H9 (cell line): Measurements from ENCODE around the gene DIO1. TPM values are rescaled to one million over a fixed set of nuclear protein-coding genes. Genes with fewer than 3 reads are reported as not detected.

Source experiments
- DNase-seq: peaks from one replicate; pipeline ENCODE4 v3.0.0-alpha.2; 2017
- H2AFZ ChIP-seq: one replicate; pipeline ENCODE4 v1.6.1; 2013; ENCODE audit warnings: mild to moderate bottlenecking, low read length, control low read depth, moderate library complexity
- H2AK5ac ChIP-seq: 2 replicates; pipeline ENCODE4 v1.6.1; 2013; ENCODE audit warnings: low read length, control low read depth, mixed read lengths; ENCODE audit not compliant: insufficient read length
- H2BK120ac ChIP-seq: one replicate; pipeline ENCODE4 v1.6.1; 2013; ENCODE audit warnings: low read depth, mild to moderate bottlenecking, low read length, control low read depth, inconsistent platforms; ENCODE audit not compliant: poor library complexity, severe bottlenecking
- H2BK12ac ChIP-seq: 2 replicates; pipeline ENCODE4 v1.6.1; 2013; ENCODE audit warnings: low read length, control low read depth, mixed read lengths, low read depth; ENCODE audit not compliant: insufficient read length
- H2BK15ac ChIP-seq: 2 replicates; pipeline ENCODE4 v1.6.1; 2013; ENCODE audit warnings: low read depth, low read length, control low read depth
- H2BK20ac ChIP-seq: one replicate; pipeline ENCODE4 v1.6.1; 2013; ENCODE audit warnings: low read depth, mild to moderate bottlenecking, low read length, control low read depth, inconsistent platforms; ENCODE audit not compliant: poor library complexity, severe bottlenecking
- H2BK5ac ChIP-seq: 2 replicates; pipeline ENCODE4 v1.6.1; 2013; ENCODE audit warnings: low read length, control low read depth, mixed read lengths; ENCODE audit not compliant: insufficient read length
- H3K14ac ChIP-seq: 2 replicates; pipeline ENCODE4 v1.6.1; 2013; ENCODE audit warnings: low read length, control low read depth; ENCODE audit not compliant: insufficient read depth
- H3K18ac ChIP-seq: 2 replicates; pipeline ENCODE4 v1.6.1; 2013; ENCODE audit warnings: low read depth, mild to moderate bottlenecking, mixed read lengths, low read length, control low read depth; ENCODE audit not compliant: insufficient read length
- H3K23ac ChIP-seq: 2 replicates; pipeline ENCODE4 v1.6.1; 2013; ENCODE audit warnings: low read length, control low read depth, mixed read lengths, low read depth; ENCODE audit not compliant: insufficient read length
- H3K23me2 ChIP-seq: 2 replicates; pipeline ENCODE4 v1.6.1; 2013; ENCODE audit warnings: low read depth, mild to moderate bottlenecking, mixed read lengths, low read length, control low read depth; ENCODE audit not compliant: insufficient read length, poor library complexity, severe bottlenecking
- H3K27ac ChIP-seq: 2 replicates; pipeline ENCODE4 v1.5.1; 2013; ENCODE audit warnings: low read length, control low read depth, mixed read lengths, low read depth; ENCODE audit not compliant: insufficient read length
- H3K27me3 ChIP-seq: 2 replicates; pipeline ENCODE4 v1.6.1; 2013; ENCODE audit warnings: low read length, control low read depth, inconsistent platforms; ENCODE audit not compliant: insufficient read depth
- H3K4ac ChIP-seq: 2 replicates; pipeline ENCODE4 v1.6.1; 2013; ENCODE audit warnings: low read depth, mild to moderate bottlenecking, control low read depth, inconsistent platforms, low read length, moderate library complexity
- H3K4me1 ChIP-seq: 2 replicates; pipeline ENCODE4 v1.6.1; 2013; ENCODE audit warnings: low read length, control low read depth, inconsistent platforms; ENCODE audit not compliant: insufficient read depth
- H3K4me2 ChIP-seq: 2 replicates; pipeline ENCODE4 v1.6.1; 2013; ENCODE audit warnings: low read length, control low read depth, mixed read lengths; ENCODE audit not compliant: insufficient read length, insufficient read depth
- H3K56ac ChIP-seq: 2 replicates; pipeline ENCODE4 v1.6.1; 2013; ENCODE audit warnings: low read depth, mild to moderate bottlenecking, mixed read lengths, low read length, control low read depth; ENCODE audit not compliant: insufficient read length
- H3K79me1 ChIP-seq: 2 replicates; pipeline ENCODE4 v1.6.1; 2013; ENCODE audit warnings: low read depth, mild to moderate bottlenecking, moderate library complexity, low read length, control low read depth, inconsistent platforms; ENCODE audit not compliant: insufficient read depth, poor library complexity, severe bottlenecking
- H3K79me2 ChIP-seq: 2 replicates; pipeline ENCODE4 v1.6.1; 2013; ENCODE audit warnings: low read length, control low read depth, inconsistent platforms; ENCODE audit not compliant: insufficient read depth
- H3K9ac ChIP-seq: 2 replicates; pipeline ENCODE4 v1.6.1; 2013; ENCODE audit warnings: low read length, control low read depth, mixed read lengths; ENCODE audit not compliant: insufficient read length; ENCODE audit errors: extremely low read depth
- H3K9me3 ChIP-seq: one replicate; pipeline ENCODE4 v1.6.1; 2013; ENCODE audit warnings: low read depth, low read length, inconsistent platforms; ENCODE audit not compliant: control insufficient read depth
- H3T11ph ChIP-seq: one replicate; pipeline ENCODE4 v1.6.1; 2013; ENCODE audit warnings: mild to moderate bottlenecking, low read length, control low read depth, inconsistent platforms
- H4K20me1 ChIP-seq: one replicate; pipeline ENCODE4 v1.6.1; 2013; ENCODE audit not compliant: control insufficient read depth, insufficient read length, insufficient read depth
- H4K5ac ChIP-seq: 2 replicates; pipeline ENCODE4 v1.6.1; 2013; ENCODE audit warnings: low read depth, mild to moderate bottlenecking, mixed read lengths, low read length, control low read depth; ENCODE audit not compliant: insufficient read length
- H4K8ac ChIP-seq: replicated peaks from 2 replicates; pipeline ENCODE4 v1.6.1; 2013; ENCODE audit warnings: low read length, control low read depth, mixed read lengths, low read depth; ENCODE audit not compliant: insufficient read length
- H4K91ac ChIP-seq: 2 replicates; pipeline ENCODE4 v1.6.1; 2013; ENCODE audit warnings: low read depth, mild to moderate bottlenecking, moderate library complexity, mixed read lengths, low read length, control low read depth; ENCODE audit not compliant: insufficient read length
- H3K27ac Mint-ChIP-seq, 3 experiments: 2 replicates in 2 of 3; 3 replicates in 1 of 3; pipeline ENCODE4 v1.8.0; 2020 to 2021; ENCODE audit warnings: mixed read lengths in 3 of 3, mild to moderate bottlenecking in 1 of 3, moderate library complexity in 1 of 3
- H3K27me3 Mint-ChIP-seq: 2 replicates; pipeline ENCODE4 v1.8.0; 2021; ENCODE audit warnings: low read depth, mild to moderate bottlenecking, moderate library complexity, mixed read lengths
- H3K36me3 Mint-ChIP-seq, 3 experiments: 2 replicates in 2 of 3; 3 replicates in 1 of 3; pipeline ENCODE4 v1.8.0; 2020 to 2021; ENCODE audit warnings: low read depth in 3 of 3, mixed read lengths in 3 of 3; ENCODE audit not compliant: insufficient read depth in 1 of 3
- H3K4me1 Mint-ChIP-seq, 2 experiments: 2 replicates each; pipeline ENCODE4 v1.8.0; 2020; ENCODE audit warnings: mixed read lengths in 2 of 2
- H3K4me3 Mint-ChIP-seq, 2 experiments: 2 replicates in 1 of 2; 3 replicates in 1 of 2; pipeline ENCODE4 v1.8.0; 2020 to 2021; ENCODE audit warnings: mild to moderate bottlenecking in 2 of 2, mixed read lengths in 2 of 2, moderate library complexity in 1 of 2
- H3K9me3 Mint-ChIP-seq, 2 experiments: 2 replicates in 1 of 2; 3 replicates in 1 of 2; pipeline ENCODE4 v1.8.0; 2020; ENCODE audit warnings: mild to moderate bottlenecking in 2 of 2, mixed read lengths in 2 of 2, moderate library complexity in 1 of 2
- CTCF ChIP-seq: fragments of 200-600 bp; sonication (generic); conservative IDR thresholded peaks from 3 replicates; pipeline ENCODE4 v1.8.0; 2021; ENCODE audit warnings: antibody characterized with exemption, mild to moderate bottlenecking
- WGBS: extraction: QIAGEN DNeasy Blood & Tissue Kit; methylation state at CpG from one replicate; pipeline ENCODE4 v1.1.7; 2013; ENCODE audit warnings: missing lambda C conversion rate, low lambda C conversion rate, mixed read lengths; ENCODE audit not compliant: insufficient read length; ENCODE audit errors: extremely low coverage; 5-methylcytosine and 5-hydroxymethylcytosine counted together
- total RNA-seq: library from RNA; stranded (reverse); gene quantifications from 2 replicates; pipeline ENCODE4 v1.2.1, GENCODE V29; 2021

Gene DIO1
- total RNA-seq, 1 experiment from 2014 or later, result not detected

DNA sequence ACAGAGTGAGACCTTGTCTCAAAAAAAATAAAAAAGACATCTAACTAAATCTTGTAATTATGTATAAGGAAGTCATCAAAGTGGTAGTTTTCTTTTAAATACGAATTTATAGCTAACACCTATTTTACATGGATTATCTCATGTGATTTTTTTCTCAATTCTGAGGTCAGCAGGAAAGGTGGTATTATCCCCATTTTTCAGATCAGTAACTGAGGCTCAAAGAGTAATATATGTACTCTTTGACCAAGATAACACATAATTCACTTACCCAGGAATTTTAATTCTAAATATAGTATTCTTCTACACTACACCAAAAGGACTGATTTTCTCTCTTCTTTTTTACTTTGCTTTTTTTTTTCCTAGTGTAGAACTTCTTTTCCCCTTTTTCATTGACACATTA, 42.4 kb downstream of the DIO1 start:
- H3K27ac Mint-ChIP-seq, result no peak overlapping the region
- no peak overlapping the region for H2BK15ac ChIP-seq
- H3K14ac ChIP-seq, result no peak overlapping the region
- no peak for TF ChIP-seq CTCF
- H3K23me2 ChIP-seq, result no peaks in the 10 kb centered on the region
- H3K4ac ChIP-seq, result no peak overlapping the region
- no peaks in the 10 kb centered on the region for H3K4me1 Mint-ChIP-seq
- H3K27ac ChIP-seq, result no peak overlapping the region
- H3K4me3 Mint-ChIP-seq, result no peak overlapping the region
- H2BK12ac ChIP-seq, result no peak overlapping the region
- DNase-seq, result no peak
- no peaks in the 10 kb centered on the region for H3K27me3 Mint-ChIP-seq
- H2BK5ac ChIP-seq, result no peak overlapping the region
- H4K20me1 ChIP-seq, result no peaks in the 10 kb centered on the region
- no peak overlapping the region for H2BK120ac ChIP-seq
- no peaks in the 10 kb centered on the region for H3K79me2 ChIP-seq
- peaks cover 22 to 54% (median 33%) of the 10 kb centered on the region in 3 experiments for H3K36me3 Mint-ChIP-seq
- H3K9me3 Mint-ChIP-seq, result peaks cover 16 to 20% of the 10 kb centered on the region in 2 experiments
- H3K79me1 ChIP-seq, result no peaks in the 10 kb centered on the region
- H3K4me2 ChIP-seq, result no peak overlapping the region
- no peak overlapping the region for H3K23ac ChIP-seq
- H4K8ac ChIP-seq, result no peak overlapping the region
- no peak overlapping the region for H2BK20ac ChIP-seq
- H3K9me3 ChIP-seq, result no peaks in the 10 kb centered on the region
- H3K18ac ChIP-seq, result no peak overlapping the region
- H3K56ac ChIP-seq, result no peak overlapping the region
- H3K9ac ChIP-seq, result no peak overlapping the region
- H3K27me3 ChIP-seq, result no peaks in the 10 kb centered on the region
- WGBS, result no CpG with 5 or more reads among the region's 1 CpG
- H3T11ph ChIP-seq, result no peak overlapping the region
- H2AK5ac ChIP-seq, result no peak overlapping the region
- no peak overlapping the region for H2AFZ ChIP-seq
- H4K91ac ChIP-seq, result no peak overlapping the region
- H4K5ac ChIP-seq, result no peak overlapping the region
- no peaks in the 10 kb centered on the region for H3K4me1 ChIP-seq
